HG03460 (cell line): ENCODE data around the gene TMEM252.

Experiments used
- ATAC-seq: cut with Tn5 transposase; IDR thresholded peaks from one replicate; pipeline ENCODE4 v1.9.1; 2021; ENCODE audit not compliant: unreplicated experiment

The TMEM252 gene

GRCh38 chr9:68540712-68541535 is at the start of gene TMEM252:
TSS of gene TMEM252 (minus strand) at chr9:68540883. CDS start at chr9:68540814, 69 bp downstream.
- ATAC-seq = no peak

GRCh38 chr9:68585034-68585761 is 44.5 kb upstream of the TMEM252 start:
- no peak for ATAC-seq

GRCh38 chr9:68584189-68585033 is 43.7 kb upstream of the TMEM252 start:
- peak; percentile 77 for ATAC-seq

GRCh38 chr9:68581696-68582095 is 41.0 kb upstream of the TMEM252 start:
- ATAC-seq = no peak

GRCh38 chr9:68577774-68578591 is 37.3 kb upstream of the TMEM252 start:
- peak; percentile 89 for ATAC-seq

GRCh38 chr9:68575817-68576216 is 35.1 kb upstream of the TMEM252 start:
- no peak for ATAC-seq

- no peak for ATAC-seq
Observed at GRCh38 chr9:68574150-68574549, 33.5 kb upstream of the TMEM252 start.

GRCh38 chr9:68567565-68567964 is 26.9 kb upstream of the TMEM252 start:
- ATAC-seq = no peak

- no peak for ATAC-seq
Observed at GRCh38 chr9:68562461-68562860, 21.8 kb upstream of the TMEM252 start.

GRCh38 chr9:68560071-68560844 is 19.6 kb upstream of the TMEM252 start:
- ATAC-seq = no peak

GRCh38 chr9:68558545-68558944 is 17.9 kb upstream of the TMEM252 start:
- ATAC-seq = no peak

GRCh38 chr9:68555437-68556150 is 14.9 kb upstream of the TMEM252 start:
- no peak for ATAC-seq

GRCh38 chr9:68552700-68553476 is 12.2 kb upstream of the TMEM252 start:
- ATAC-seq = no peak

- no peak for ATAC-seq
Observed at GRCh38 chr9:68551191-68551590, 10.5 kb upstream of the TMEM252 start.

- ATAC-seq = no peak
Observed at GRCh38 chr9:68548241-68548640, 7.6 kb upstream of the TMEM252 start.

GRCh38 chr9:68547417-68547816 is 6.7 kb upstream of the TMEM252 start:
- no peak for ATAC-seq

- ATAC-seq = peak; percentile 81
Observed at GRCh38 chr9:68546596-68547390, 6.1 kb upstream of the TMEM252 start.
